ENCODE measurements around the gene ZC3H13.

The ZC3H13 gene

DNA sequence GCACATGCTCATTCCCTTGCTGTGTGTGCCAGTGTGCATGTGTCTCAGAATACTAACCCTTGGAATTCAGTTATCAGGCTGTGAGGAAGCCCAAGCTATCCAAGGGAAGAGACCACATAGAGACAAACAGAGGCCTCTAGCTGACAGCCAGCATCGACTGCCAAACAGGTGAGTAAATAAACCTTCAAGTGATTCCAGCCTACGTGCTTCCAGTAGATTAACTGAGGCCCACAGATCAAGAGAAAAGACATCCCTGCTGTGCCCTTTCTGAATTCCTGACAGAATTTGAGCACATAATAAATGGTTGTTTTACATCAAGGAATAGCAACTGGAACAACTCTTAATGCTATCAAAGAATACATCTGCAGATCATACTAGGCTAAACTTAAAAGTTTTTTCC lies 17.5 kb downstream of the ZC3H13 start:
- Histone ChIP-seq H4K20me1 (ENCODE audit: insufficient read depth, low read length) (no peaks in the 10 kb centered on the region), H3K9ac (ENCODE audit: low read length) (no peak overlapping the region), H3K27me3 (replicated peaks; ENCODE audit: insufficient read depth, low read length) (no peaks in the 10 kb centered on the region), H3K4me2 (ENCODE audit: low read depth, low read length) (no peak overlapping the region), H3K36me3 (replicated peaks; ENCODE audit: insufficient read depth, low read length) (no peaks in the 10 kb centered on the region), H2AFZ (ENCODE audit: low read length) (no peak overlapping the region), H3K9me3 (replicated peaks; ENCODE audit: insufficient read depth, low read length) (no peaks in the 10 kb centered on the region), H3K4me3 (ENCODE audit: low read length) (no peak overlapping the region), H3F3A (ENCODE audit: insufficient read depth, low read length) (no peaks in the 10 kb centered on the region), H3K4me1 (ENCODE audit: low read length) (no peaks in the 10 kb centered on the region), H3K9me2 (replicated peaks; ENCODE audit: insufficient read depth, low read length) (no peaks in the 10 kb centered on the region), H3K27ac (ENCODE audit: low read length) (no peak overlapping the region), H3K79me2 (ENCODE audit: low read length) (no peaks in the 10 kb centered on the region; the same call in 1 of the 2 replicates)
- DNase-seq: no peak
- TF ChIP-seq EZH2phosphoT487 (IDR thresholded peaks at IDR 0.05; ENCODE audit: low read length): no peak
- TF ChIP-seq CTCF (IDR thresholded peaks at IDR 0.05; ENCODE audit: low read length): no peak
- no peak for TF ChIP-seq EZH2 (optimal IDR thresholded peaks at IDR 0.05; ENCODE audit: low read depth, low read length)

DNA sequence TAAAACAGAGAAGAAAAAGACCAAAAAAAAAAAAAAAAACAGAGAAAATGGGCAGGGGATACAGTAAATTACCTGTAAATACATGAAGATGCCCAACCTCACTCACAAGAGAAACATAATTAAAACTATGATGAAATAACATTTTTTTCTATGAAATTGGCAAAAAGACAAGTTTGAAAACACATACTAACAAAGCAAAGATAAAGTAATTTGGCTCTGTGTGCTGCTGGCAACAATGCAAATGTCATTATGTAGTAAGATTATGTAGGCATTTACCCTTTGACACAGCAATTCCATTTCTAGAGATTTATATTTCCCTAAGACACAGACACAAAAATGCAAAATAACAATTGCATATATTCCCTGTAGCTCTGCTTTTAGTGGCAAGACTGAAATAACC lies 20.2 kb downstream of the ZC3H13 start:
- no peaks in the 10 kb centered on the region for H3K36me3 ChIP-seq (replicated peaks; ENCODE audit: insufficient read depth, low read length)
- no peak for TF ChIP-seq EZH2phosphoT487 (IDR thresholded peaks at IDR 0.05; ENCODE audit: low read length)
- no peak for TF ChIP-seq EZH2 (optimal IDR thresholded peaks at IDR 0.05; ENCODE audit: low read depth, low read length)
- no peak for TF ChIP-seq CTCF (IDR thresholded peaks at IDR 0.05; ENCODE audit: low read length)
- H2AFZ ChIP-seq (ENCODE audit: low read length): no peak overlapping the region
- H3K4me3 ChIP-seq (ENCODE audit: low read length): no peak overlapping the region
- no peaks in the 10 kb centered on the region for H3K4me1 ChIP-seq (ENCODE audit: low read length)
- no peaks in the 10 kb centered on the region for H4K20me1 ChIP-seq (ENCODE audit: insufficient read depth, low read length)
- H3K9me3 ChIP-seq (replicated peaks; ENCODE audit: insufficient read depth, low read length): no peaks in the 10 kb centered on the region
- no peak for DNase-seq
- H3K4me2 ChIP-seq (ENCODE audit: low read depth, low read length): no peak overlapping the region
- no peaks in the 10 kb centered on the region for H3K27me3 ChIP-seq (replicated peaks; ENCODE audit: insufficient read depth, low read length)
- no peaks in the 10 kb centered on the region for H3F3A ChIP-seq (ENCODE audit: insufficient read depth, low read length)
- peaks cover 4% of the 10 kb centered on the region; the same call in 1 of the 2 replicates for H3K79me2 ChIP-seq (ENCODE audit: low read length)
- H3K9ac ChIP-seq (ENCODE audit: low read length): no peak overlapping the region
- no peaks in the 10 kb centered on the region for H3K9me2 ChIP-seq (replicated peaks; ENCODE audit: insufficient read depth, low read length)
- no peak overlapping the region for H3K27ac ChIP-seq (ENCODE audit: low read length)

GRCh38 chr13:46031581-46032263 lies 20.8 kb downstream of the ZC3H13 start:
- H3K9me2 ChIP-seq (replicated peaks; ENCODE audit: insufficient read depth, low read length): no peaks in the 10 kb centered on the region
- no peak overlapping the region for H2AFZ ChIP-seq (ENCODE audit: low read length)
- H3K4me1 ChIP-seq (ENCODE audit: low read length): no peaks in the 10 kb centered on the region
- no peak for DNase-seq
- no peak overlapping the region for H3K4me3 ChIP-seq (ENCODE audit: low read length)
- no peak overlapping the region for H3K27ac ChIP-seq (ENCODE audit: low read length)
- no peak overlapping the region for H3K9ac ChIP-seq (ENCODE audit: low read length)
- H4K20me1 ChIP-seq (ENCODE audit: insufficient read depth, low read length): no peaks in the 10 kb centered on the region
- H3K4me2 ChIP-seq (ENCODE audit: low read depth, low read length): no peak overlapping the region
- H3F3A ChIP-seq (ENCODE audit: insufficient read depth, low read length): no peaks in the 10 kb centered on the region
- TF ChIP-seq CTCF (IDR thresholded peaks at IDR 0.05; ENCODE audit: low read length) (no peak), EZH2phosphoT487 (IDR thresholded peaks at IDR 0.05; ENCODE audit: low read length) (no peak), EZH2 (optimal IDR thresholded peaks at IDR 0.05; ENCODE audit: low read depth, low read length) (no peak)
- H3K79me2 ChIP-seq (ENCODE audit: low read length): peaks cover 4% of the 10 kb centered on the region; the same call in 1 of the 2 replicates
- H3K9me3 ChIP-seq (replicated peaks; ENCODE audit: insufficient read depth, low read length): no peaks in the 10 kb centered on the region
- no peaks in the 10 kb centered on the region for H3K36me3 ChIP-seq (replicated peaks; ENCODE audit: insufficient read depth, low read length)
- H3K27me3 ChIP-seq (replicated peaks; ENCODE audit: insufficient read depth, low read length): no peaks in the 10 kb centered on the region
